Gastrocnemius medialis (tissue), 4 donors: ENCODE data around the gene GPR176. TPM values are rescaled to one million over a fixed set of nuclear protein-coding genes. Genes with fewer than 3 reads are reported as not detected.

ENCODE experiments used
- ATAC-seq, 2 donors: fragments of 150-250 bp; one replicate each; pipeline ENCODE4 v1.9.1; 2016
- DNase-seq, 2 donors: peaks; one replicate each; pipeline ENCODE4 v3.0.0-alpha.2; 2019
- H3K27ac ChIP-seq, 4 donors: fragments of 200-600 bp; sonication (generic); 1 replicate in 1 of 4; 2 replicates in 3 of 4; pipeline ENCODE4 v1.5.1; 2016 to 2018; ENCODE audit warnings: mild to moderate bottlenecking in 2 of 4, moderate library complexity in 1 of 4
- H3K27me3 ChIP-seq, 3 donors: fragments of 200-600 bp; sonication (generic) in 2 of 3; 1 replicate in 1 of 3; 2 replicates in 2 of 3; pipeline versions ENCODE4 v1.5.1 to v1.6.0; 2016 to 2019; ENCODE audit warnings: mild to moderate bottlenecking in 1 of 3, moderate library complexity in 1 of 3
- H3K36me3 ChIP-seq, 2 donors: fragments of 200-600 bp; sonication (generic) in 1 of 2; one replicate each; pipeline ENCODE4 v1.5.1; 2017 to 2018
- H3K4me1 ChIP-seq, 2 donors: fragments of 200-600 bp; sonication (generic) in 1 of 2; one replicate each; pipeline ENCODE4 v1.5.1; 2016 to 2017; ENCODE audit warnings: mild to moderate bottlenecking in 2 of 2
- H3K4me3 ChIP-seq, 4 donors: fragments of 200-600 bp; sonication (generic) in 3 of 4; 1 replicate in 1 of 4; 2 replicates in 3 of 4; pipeline ENCODE4 v1.5.1; 2016 to 2019; ENCODE audit warnings: mild to moderate bottlenecking in 2 of 4
- H3K9me3 ChIP-seq, 3 donors: fragments of 200-600 bp; sonication (generic) in 2 of 3; 1 replicate in 1 of 3; 2 replicates in 2 of 3; pipeline ENCODE4 v1.5.1; 2016 to 2019
- POLR2A ChIP-seq, 2 donors: fragments of 450-650 bp; IDR thresholded peaks; one replicate each; pipeline ENCODE4 v1.6.1; 2017; ENCODE audit warnings: antibody characterized with exemption in 2 of 2, mild to moderate bottlenecking in 2 of 2, moderate library complexity in 2 of 2
- in situ Hi-C, 4 donors: fragments of 200-750 bp; cut with MboI; loops; one replicate each; pipeline versions ENCODE4 v1.15.0 to v1.8.0; 2017; ENCODE audit warnings: low sequenced_read_pairs in 4 of 4
- intact Hi-C: fragments of 100-400 bp; cut with DNase I; formaldehyde crosslinking; loops from one replicate; pipeline ENCODE4 v1.15.1; 2023; ENCODE audit warnings: low total_unique reads
- total RNA-seq, 4 donors: library from RNA; depleted of rRNA; stranded (reverse); fragments of >200 nt; gene quantifications; one replicate each; pipeline versions ENCODE4 v1.1.0 to v1.2.3, GENCODE V29; 2016
- TF ChIP-seq, protein P1 (sequence below), 5 experiments: fragments of 450-650 bp in 3 of 5; fragments of 200-600 bp in 2 of 5; sonication (generic) in 2 of 5; IDR thresholded peaks in 4 of 5; conservative IDR thresholded peaks in 1 of 5; 1 replicate in 4 of 5; 2 replicates in 1 of 5; pipeline ENCODE4 v1.5.1; 2016 to 2019; ENCODE audit warnings: antibody characterized with exemption in 5 of 5, mild to moderate bottlenecking in 3 of 5, moderate library complexity in 3 of 5

GPR176 gene
- total RNA-seq, 4 donors from 2014 or later, result 1.1 to 3.0 (median 1.7) TPM

DNA sequence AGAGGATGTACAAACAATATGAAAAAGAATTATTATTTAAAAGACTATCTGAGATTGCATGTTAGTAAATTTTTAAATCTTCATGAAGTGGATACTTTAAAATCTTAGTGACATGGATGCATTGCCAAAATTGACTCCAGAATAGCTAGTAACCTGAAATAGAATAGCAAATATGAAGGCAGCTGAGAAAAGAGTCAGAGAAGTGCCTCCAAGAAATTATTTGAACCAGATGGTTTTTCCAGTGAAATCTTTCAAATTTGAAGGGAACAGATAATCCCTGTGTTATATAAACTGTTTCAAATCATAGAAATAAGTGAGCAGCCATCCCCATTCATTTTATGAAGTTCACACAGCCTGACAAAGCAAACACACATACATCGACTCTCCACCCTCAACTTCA is 167.1 kb downstream of the GPR176 start:
- no peaks in the 10 kb centered on the region for H3K27me3 ChIP-seq
- in situ Hi-C loops (loop anchor here in 2 of 4 donors (10.0 to 25.0 kb wide), 2 partner anchors 68 to 1041 kb away; no protein-coding TSS in a partner anchor), intact Hi-C loops (loop anchor here (10.0 kb wide), 1 partner anchor 168 kb away; the partner anchor contains the start of gene THBS1)
- ATAC-seq, result no peak
- TF ChIP-seq, protein P1, sequence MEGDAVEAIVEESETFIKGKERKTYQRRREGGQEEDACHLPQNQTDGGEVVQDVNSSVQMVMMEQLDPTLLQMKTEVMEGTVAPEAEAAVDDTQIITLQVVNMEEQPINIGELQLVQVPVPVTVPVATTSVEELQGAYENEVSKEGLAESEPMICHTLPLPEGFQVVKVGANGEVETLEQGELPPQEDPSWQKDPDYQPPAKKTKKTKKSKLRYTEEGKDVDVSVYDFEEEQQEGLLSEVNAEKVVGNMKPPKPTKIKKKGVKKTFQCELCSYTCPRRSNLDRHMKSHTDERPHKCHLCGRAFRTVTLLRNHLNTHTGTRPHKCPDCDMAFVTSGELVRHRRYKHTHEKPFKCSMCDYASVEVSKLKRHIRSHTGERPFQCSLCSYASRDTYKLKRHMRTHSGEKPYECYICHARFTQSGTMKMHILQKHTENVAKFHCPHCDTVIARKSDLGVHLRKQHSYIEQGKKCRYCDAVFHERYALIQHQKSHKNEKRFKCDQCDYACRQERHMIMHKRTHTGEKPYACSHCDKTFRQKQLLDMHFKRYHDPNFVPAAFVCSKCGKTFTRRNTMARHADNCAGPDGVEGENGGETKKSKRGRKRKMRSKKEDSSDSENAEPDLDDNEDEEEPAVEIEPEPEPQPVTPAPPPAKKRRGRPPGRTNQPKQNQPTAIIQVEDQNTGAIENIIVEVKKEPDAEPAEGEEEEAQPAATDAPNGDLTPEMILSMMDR (IDR thresholded peaks at IDR 0.05 in 4 of 5, conservative IDR thresholded peaks at IDR 0.05 in 1 of 5), result no peak
- TF ChIP-seq POLR2A (IDR thresholded peaks at IDR 0.05), result no peak
- H3K4me1 ChIP-seq, result peaks cover 0 to 6% of the 10 kb centered on the region in 2 donors
- H3K27ac ChIP-seq, result no peak overlapping the region
- H3K9me3 ChIP-seq, result no peaks in the 10 kb centered on the region
- H3K4me3 ChIP-seq, result no peak overlapping the region
- DNase-seq, result no peak
- H3K36me3 ChIP-seq, result no peaks in the 10 kb centered on the region

- Histone ChIP-seq H3K27ac (no peak overlapping the region), H3K4me3 (no peak overlapping the region), H3K4me1 (peaks cover 0 to 12% of the 10 kb centered on the region in 2 donors), H3K27me3 (no peaks in the 10 kb centered on the region), H3K9me3 (no peaks in the 10 kb centered on the region), H3K36me3 (no peaks in the 10 kb centered on the region)
- intact Hi-C loops, result loop anchor here (10.0 kb wide), 1 partner anchor 167 kb away; the partner anchor contains the start of gene THBS1
- DNase-seq (no peak), ATAC-seq (no peak)
- in situ Hi-C loops, result loop anchor here in 2 of 4 donors (10.0 to 25.0 kb wide), 2 partner anchors 67 to 1040 kb away; no protein-coding TSS in a partner anchor
- TF ChIP-seq, protein P1 (IDR thresholded peaks at IDR 0.05 in 4 of 5, conservative IDR thresholded peaks at IDR 0.05 in 1 of 5), result no peak
- no peak for TF ChIP-seq POLR2A (IDR thresholded peaks at IDR 0.05)
Measured at GRCh38 chr15:39752246-39752645, 167.8 kb downstream of the GPR176 start.

Other genes starting within 250 kb of the GPR176 start
- 10 to 100 TPM in 1 of 4 donors, 1 to 10 TPM in 1, under 1 TPM in 1, not detected in 1; 0.11 to 23.9 (median 1.0) TPM for gene FSIP1, start 137.4 kb downstream of the GPR176 start, total RNA-seq
- gene EIF2AK4, start 13.8 kb upstream of the GPR176 start, total RNA-seq, result 10 to 100 TPM; 18.8 to 37.5 (median 30.0) TPM
- gene SRP14, start 118.9 kb upstream of the GPR176 start, total RNA-seq, result 100 to 1,000 TPM; 180 to 244 (median 208) TPM
- 10 to 100 TPM in 1 of 4 donors, 1 to 10 TPM in 2, under 1 TPM in 1; 0.82 to 11.6 (median 3.2) TPM for gene BMF, start 188.6 kb upstream of the GPR176 start, total RNA-seq
- gene BUB1B, start 240.8 kb upstream of the GPR176 start, total RNA-seq, result 1 to 10 TPM in 1 of 4 donors, under 1 TPM in 1, not detected in 2; 0.51 to 1.8 TPM